ENCODE results near the gene DENND1A.
"Not testable (repeated sequence)": the region's sequence is repeated elsewhere in the genome, so short reads cannot be mapped to it uniquely, and the experiment has no call there.

The DENND1A gene

DNA sequence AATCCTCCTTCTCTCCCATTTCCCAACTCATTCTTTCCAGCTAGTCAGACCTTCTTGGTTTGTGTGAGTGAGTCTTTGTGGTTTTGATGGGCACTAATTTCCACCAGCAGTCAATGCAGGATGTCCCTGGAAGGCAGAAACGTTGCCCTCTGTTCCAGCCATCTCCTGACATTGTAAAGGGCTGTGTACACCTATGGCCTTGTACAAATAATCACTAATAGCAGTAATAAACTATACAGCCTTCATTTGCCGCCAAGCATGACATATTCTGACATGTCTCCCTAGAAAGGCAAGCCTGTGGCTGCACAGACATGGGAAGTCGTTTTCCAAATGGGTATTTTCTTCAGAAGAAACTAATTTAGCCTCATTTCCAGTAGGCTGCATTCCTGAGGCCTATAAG is 18.4 kb upstream of the DENND1A start:
- TF ChIP-seq CTCF (IDR thresholded peaks at IDR 0.05; ENCODE audit: control extremely low read depth, extremely low read depth, low read depth, missing control alignments) = no peak
- ChIA-PET CTCF (interaction anchor here (1.3 to 2.0 kb wide), 3 partner anchors 9 to 93 kb away, joined by 3 to 5 read pairs (median 4); no protein-coding TSS in a partner anchor), POLR2A (no interaction called here)
- no peak for DNase-seq (ENCODE audit: extremely low spot score)

GRCh38 chr9:123947326-123947725 is 17.4 kb upstream of the DENND1A start:
- no peak for TF ChIP-seq CTCF (IDR thresholded peaks at IDR 0.05; ENCODE audit: control extremely low read depth, extremely low read depth, low read depth, missing control alignments)
- POLR2A ChIA-PET = no interaction called here
- no peak for DNase-seq (ENCODE audit: extremely low spot score)
- CTCF ChIA-PET = interaction anchor here (1.3 to 2.0 kb wide), 3 partner anchors 8 to 12 kb away, joined by 3 to 5 read pairs (median 4); no protein-coding TSS in a partner anchor

DNA sequence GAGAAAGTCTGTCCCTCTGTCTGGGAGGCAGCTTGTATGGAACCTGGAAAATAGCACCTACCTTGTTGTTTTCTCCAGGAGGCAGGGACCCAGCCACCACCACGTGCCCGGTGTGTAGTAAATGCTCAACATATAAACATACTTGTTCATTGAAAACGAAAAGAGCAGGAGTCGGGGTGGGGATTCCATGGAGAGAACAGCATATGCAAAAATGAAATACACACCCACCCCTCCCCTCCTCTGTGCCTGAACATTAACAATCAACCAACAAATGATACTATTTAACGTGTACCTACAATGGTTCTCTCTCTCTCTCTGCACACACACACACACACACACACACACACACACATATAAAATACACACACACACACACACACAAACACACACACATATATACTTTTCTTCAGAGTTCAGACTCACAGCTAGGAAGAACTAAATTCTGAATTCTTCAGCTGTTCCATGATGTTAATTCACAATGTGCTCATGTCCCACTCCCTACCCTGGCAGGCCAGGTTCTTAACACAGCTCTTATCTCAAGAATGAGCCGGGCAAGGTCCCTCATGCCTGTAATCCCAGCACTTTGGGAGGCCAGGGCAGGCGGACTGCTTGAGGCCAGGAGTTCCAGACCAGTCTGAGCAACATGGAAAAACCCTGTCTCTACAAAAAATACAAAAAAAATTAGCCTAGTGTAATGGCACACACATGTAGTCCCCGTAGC is 16.3 kb upstream of the DENND1A start:
- TF ChIP-seq CTCF (IDR thresholded peaks at IDR 0.05; ENCODE audit: control extremely low read depth, extremely low read depth, low read depth, missing control alignments) = no peak
- CTCF ChIA-PET = interaction anchor here (1.7 kb wide), 1 partner anchor 13 kb away, joined by 4 read pairs; no protein-coding TSS in a partner anchor
- no peak for DNase-seq (ENCODE audit: extremely low spot score)
- POLR2A ChIA-PET = no interaction called here

DNA sequence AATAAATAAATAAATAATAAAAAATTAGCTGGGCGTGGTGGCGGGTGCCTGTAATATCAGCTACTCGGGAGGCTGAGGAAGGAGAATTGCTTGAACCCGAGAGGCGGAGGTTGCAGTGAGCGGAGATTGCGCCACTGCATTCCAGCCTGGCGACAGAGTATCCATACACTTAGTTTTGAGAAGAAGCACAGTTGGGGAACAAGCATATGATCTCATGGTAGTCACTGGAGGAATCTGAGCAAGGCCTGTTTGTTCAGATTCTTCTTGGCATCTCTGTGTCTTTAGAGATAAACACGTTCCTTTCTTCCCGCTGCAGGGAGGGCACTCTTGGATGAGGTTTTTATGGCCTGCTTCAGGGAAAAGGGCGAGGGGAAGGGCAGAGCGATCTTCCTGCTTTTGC is 15.6 kb upstream of the DENND1A start:
- no peak for DNase-seq (ENCODE audit: extremely low spot score)
- TF ChIP-seq CTCF (IDR thresholded peaks at IDR 0.05; ENCODE audit: control extremely low read depth, extremely low read depth, low read depth, missing control alignments) = no peak
- ChIA-PET POLR2A (no interaction called here), CTCF (no interaction called here)

DNA sequence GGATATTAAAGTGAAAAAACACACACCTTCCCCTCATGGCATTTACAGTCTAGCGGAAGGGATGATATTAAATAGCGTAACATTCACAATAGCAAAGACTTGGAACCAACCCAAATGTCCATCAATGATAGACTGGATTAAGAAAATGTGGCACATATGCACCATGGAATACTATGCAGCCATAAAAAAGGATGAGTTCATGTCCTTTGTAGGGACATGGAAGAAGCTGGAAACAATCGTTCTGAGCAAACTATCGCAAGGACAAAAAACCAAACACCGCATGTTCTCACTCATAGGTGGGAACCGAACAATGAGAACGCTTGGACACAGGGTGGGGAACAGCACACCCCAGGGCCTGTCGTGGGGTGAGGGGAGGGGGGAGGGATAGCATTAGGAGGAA is 14.5 kb upstream of the DENND1A start:
- POLR2A ChIA-PET; CTCF ChIA-PET; DNase-seq (ENCODE audit: extremely low spot score): not testable (repeated sequence)

GRCh38 chr9:123943671-123944070 is 13.7 kb upstream of the DENND1A start:
- DNase-seq (ENCODE audit: extremely low spot score) = no peak
- no peak for TF ChIP-seq CTCF (IDR thresholded peaks at IDR 0.05; ENCODE audit: control extremely low read depth, extremely low read depth, low read depth, missing control alignments)
- ChIA-PET POLR2A (no interaction called here), CTCF (interaction anchor here (1.3 kb wide), 1 partner anchor 97 kb away, joined by 3 read pairs; no protein-coding TSS in a partner anchor)

GRCh38 chr9:123942542-123942941 is 12.6 kb upstream of the DENND1A start:
- ChIA-PET POLR2A (no interaction called here), CTCF (interaction anchor here (1.1 to 1.3 kb wide), 2 partner anchors 16 to 98 kb away, joined by 3 to 4 read pairs; no protein-coding TSS in a partner anchor)
- no peak for DNase-seq (ENCODE audit: extremely low spot score)
- no peak for TF ChIP-seq CTCF (IDR thresholded peaks at IDR 0.05; ENCODE audit: control extremely low read depth, extremely low read depth, low read depth, missing control alignments)

All from GM10248 (cell line).